ENCODE measurements around the gene NAXD.
"Not testable (repeated sequence)": the region's sequence is repeated elsewhere in the genome, so short reads cannot be mapped to it uniquely, and the experiment has no call there.

NAXD gene

GRCh38 chr13:110630566-110631119 lies 15.3 kb downstream of the NAXD start:
- no peak overlapping the region for H3K4me3 ChIP-seq (ENCODE audit: low read length)
- H3K9ac ChIP-seq (ENCODE audit: low read length), result no peak overlapping the region
- H3K36me3 ChIP-seq (ENCODE audit: control insufficient read depth, insufficient read depth, low read length, severe bottlenecking), result peaks cover 45% of the 10 kb centered on the region
- DNase-seq (ENCODE audit: low read depth), result no peak
- H3K4me1 ChIP-seq (ENCODE audit: control insufficient read depth, insufficient read depth, low read length), result peaks cover 5% of the 10 kb centered on the region
- H3K27me3 ChIP-seq (replicated peaks; ENCODE audit: control insufficient read depth, insufficient read depth, low read length), result no peaks in the 10 kb centered on the region
- H3K9me3 ChIP-seq (ENCODE audit: control insufficient read depth, low read length), result no peaks in the 10 kb centered on the region

- H3K4me1 ChIP-seq (ENCODE audit: control insufficient read depth, insufficient read depth, low read length); H3K27me3 ChIP-seq (replicated peaks; ENCODE audit: control insufficient read depth, insufficient read depth, low read length); H3K4me3 ChIP-seq (ENCODE audit: low read length); H3K9ac ChIP-seq (ENCODE audit: low read length); DNase-seq (ENCODE audit: low read depth); H3K9me3 ChIP-seq (ENCODE audit: control insufficient read depth, low read length): not testable (repeated sequence)
- H3K36me3 ChIP-seq (ENCODE audit: control insufficient read depth, insufficient read depth, low read length, severe bottlenecking), result peaks cover 61% of the 10 kb centered on the region
These were observed 16.9 kb downstream of the NAXD start for GRCh38 chr13:110632255-110632654.

- peaks cover 61% of the 10 kb centered on the region for H3K36me3 ChIP-seq (ENCODE audit: control insufficient read depth, insufficient read depth, low read length, severe bottlenecking)
- no peak overlapping the region for H3K9ac ChIP-seq (ENCODE audit: low read length)
These were observed 18.4 kb downstream of the NAXD start for GRCh38 chr13:110633776-110634175.

GRCh38 chr13:110634558-110634957 lies 19.2 kb downstream of the NAXD start:
- Histone ChIP-seq H3K4me3 (ENCODE audit: low read length) (no peak overlapping the region), H3K9me3 (ENCODE audit: control insufficient read depth, low read length) (no peaks in the 10 kb centered on the region), H3K27me3 (replicated peaks; ENCODE audit: control insufficient read depth, insufficient read depth, low read length) (no peaks in the 10 kb centered on the region), H3K36me3 (ENCODE audit: control insufficient read depth, insufficient read depth, low read length, severe bottlenecking) (peaks cover 63% of the 10 kb centered on the region), H3K9ac (ENCODE audit: low read length) (no peak overlapping the region), H3K4me1 (ENCODE audit: control insufficient read depth, insufficient read depth, low read length) (no peaks in the 10 kb centered on the region)
- no peak for DNase-seq (ENCODE audit: low read depth)

More at GRCh38 chr13:110633776-110634175, 18.4 kb downstream of the NAXD start:
- no peak for DNase-seq (ENCODE audit: low read depth)
- peaks cover 5% of the 10 kb centered on the region for H3K4me1 ChIP-seq (ENCODE audit: control insufficient read depth, insufficient read depth, low read length)
- no peaks in the 10 kb centered on the region for H3K9me3 ChIP-seq (ENCODE audit: control insufficient read depth, low read length)
- no peaks in the 10 kb centered on the region for H3K27me3 ChIP-seq (replicated peaks; ENCODE audit: control insufficient read depth, insufficient read depth, low read length)
- no peak overlapping the region for H3K4me3 ChIP-seq (ENCODE audit: low read length)

GRCh38 chr13:110635405-110636002 lies 20.2 kb downstream of the NAXD start:
- Histone ChIP-seq H3K27me3 (replicated peaks; ENCODE audit: control insufficient read depth, insufficient read depth, low read length) (no peaks in the 10 kb centered on the region), H3K4me3 (ENCODE audit: low read length) (no peak overlapping the region), H3K4me1 (ENCODE audit: control insufficient read depth, insufficient read depth, low read length) (no peaks in the 10 kb centered on the region), H3K9me3 (ENCODE audit: control insufficient read depth, low read length) (no peaks in the 10 kb centered on the region), H3K36me3 (ENCODE audit: control insufficient read depth, insufficient read depth, low read length, severe bottlenecking) (peaks cover 70% of the 10 kb centered on the region), H3K9ac (ENCODE audit: low read length) (no peak overlapping the region)
- no peak for DNase-seq (ENCODE audit: low read depth)

GRCh38 chr13:110636053-110636475 lies 20.7 kb downstream of the NAXD start:
- no peak for DNase-seq (ENCODE audit: low read depth)
- H3K4me3 ChIP-seq (ENCODE audit: low read length), result no peak overlapping the region
- no peaks in the 10 kb centered on the region for H3K27me3 ChIP-seq (replicated peaks; ENCODE audit: control insufficient read depth, insufficient read depth, low read length)
- no peaks in the 10 kb centered on the region for H3K9me3 ChIP-seq (ENCODE audit: control insufficient read depth, low read length)
- no peak overlapping the region for H3K9ac ChIP-seq (ENCODE audit: low read length)
- peaks cover 69% of the 10 kb centered on the region for H3K36me3 ChIP-seq (ENCODE audit: control insufficient read depth, insufficient read depth, low read length, severe bottlenecking)
- no peaks in the 10 kb centered on the region for H3K4me1 ChIP-seq (ENCODE audit: control insufficient read depth, insufficient read depth, low read length)

- no peak for DNase-seq (ENCODE audit: low read depth)
These were observed 21.4 kb downstream of the NAXD start for GRCh38 chr13:110636701-110637201.

GRCh38 chr13:110637275-110637674 lies 21.9 kb downstream of the NAXD start:
- H3K36me3 ChIP-seq (ENCODE audit: control insufficient read depth, insufficient read depth, low read length, severe bottlenecking), result peaks cover 79% of the 10 kb centered on the region
- no peak overlapping the region for H3K9ac ChIP-seq (ENCODE audit: low read length)
- no peak overlapping the region for H3K4me3 ChIP-seq (ENCODE audit: low read length)
- no peak for DNase-seq (ENCODE audit: low read depth)
- H3K27me3 ChIP-seq (replicated peaks; ENCODE audit: control insufficient read depth, insufficient read depth, low read length), result no peaks in the 10 kb centered on the region
- H3K9me3 ChIP-seq (ENCODE audit: control insufficient read depth, low read length), result no peaks in the 10 kb centered on the region
- H3K4me1 ChIP-seq (ENCODE audit: control insufficient read depth, insufficient read depth, low read length), result no peaks in the 10 kb centered on the region

More at GRCh38 chr13:110636701-110637201, 21.4 kb downstream of the NAXD start:
- Histone ChIP-seq H3K4me3 (ENCODE audit: low read length) (no peak overlapping the region), H3K27me3 (replicated peaks; ENCODE audit: control insufficient read depth, insufficient read depth, low read length) (no peaks in the 10 kb centered on the region), H3K36me3 (ENCODE audit: control insufficient read depth, insufficient read depth, low read length, severe bottlenecking) (peaks cover 76% of the 10 kb centered on the region), H3K4me1 (ENCODE audit: control insufficient read depth, insufficient read depth, low read length) (no peaks in the 10 kb centered on the region), H3K9ac (ENCODE audit: low read length) (no peak overlapping the region), H3K9me3 (ENCODE audit: control insufficient read depth, low read length) (no peaks in the 10 kb centered on the region)

GRCh38 chr13:110637747-110638146 lies 22.4 kb downstream of the NAXD start:
- DNase-seq (ENCODE audit: low read depth), result no peak
- Histone ChIP-seq H3K27me3 (replicated peaks; ENCODE audit: control insufficient read depth, insufficient read depth, low read length) (no peaks in the 10 kb centered on the region), H3K36me3 (ENCODE audit: control insufficient read depth, insufficient read depth, low read length, severe bottlenecking) (peaks cover 84% of the 10 kb centered on the region), H3K9ac (ENCODE audit: low read length) (no peak overlapping the region), H3K4me1 (ENCODE audit: control insufficient read depth, insufficient read depth, low read length) (no peaks in the 10 kb centered on the region), H3K4me3 (ENCODE audit: low read length) (no peak overlapping the region), H3K9me3 (ENCODE audit: control insufficient read depth, low read length) (no peaks in the 10 kb centered on the region)

GRCh38 chr13:110638257-110638656 lies 22.9 kb downstream of the NAXD start:
- Histone ChIP-seq H3K9ac (ENCODE audit: low read length) (no peak overlapping the region), H3K4me3 (ENCODE audit: low read length) (no peak overlapping the region), H3K36me3 (ENCODE audit: control insufficient read depth, insufficient read depth, low read length, severe bottlenecking) (peaks cover 89% of the 10 kb centered on the region), H3K9me3 (ENCODE audit: control insufficient read depth, low read length) (no peaks in the 10 kb centered on the region), H3K27me3 (replicated peaks; ENCODE audit: control insufficient read depth, insufficient read depth, low read length) (no peaks in the 10 kb centered on the region), H3K4me1 (ENCODE audit: control insufficient read depth, insufficient read depth, low read length) (no peaks in the 10 kb centered on the region)
- no peak for DNase-seq (ENCODE audit: low read depth)

GRCh38 chr13:110638814-110639806 lies 23.8 kb downstream of the NAXD start:
- Histone ChIP-seq H3K9me3 (ENCODE audit: control insufficient read depth, low read length) (no peaks in the 10 kb centered on the region), H3K36me3 (ENCODE audit: control insufficient read depth, insufficient read depth, low read length, severe bottlenecking) (peaks cover 96% of the 10 kb centered on the region), H3K4me3 (ENCODE audit: low read length) (no peak overlapping the region), H3K27me3 (replicated peaks; ENCODE audit: control insufficient read depth, insufficient read depth, low read length) (no peaks in the 10 kb centered on the region), H3K4me1 (ENCODE audit: control insufficient read depth, insufficient read depth, low read length) (no peaks in the 10 kb centered on the region), H3K9ac (ENCODE audit: low read length) (no peak overlapping the region)
- no peak for DNase-seq (ENCODE audit: low read depth)

Data from adipocyte (in vitro differentiated cells).